Activated CD4-positive, alpha-beta T cell treated with anti-CD3 and anti-CD28 coated beads, Interleukin-10, Interleukin-2, amounts not matched to agents 100 ng/mL and 50 ng/mL, durations not matched to agents 16 hours and 8 hours (primary cell): ENCODE measurements around the gene TUB.

Experiments used
- DNase-seq: peaks from one replicate; pipeline ENCODE4 v3.0.0-alpha.2; 2020

The TUB gene

GRCh38 chr11:8092587-8093424, 11.8 kb downstream of the TUB start:
- peak; percentile 59 for DNase-seq

- no peak for DNase-seq
Measured at GRCh38 chr11:8093931-8094575, 13.0 kb downstream of the TUB start.

- DNase-seq, result no peak
Measured at GRCh38 chr11:8094656-8095055, 13.6 kb downstream of the TUB start.

- DNase-seq, result no peak
Measured at GRCh38 chr11:8095371-8095770, 14.4 kb downstream of the TUB start.

GRCh38 chr11:8095806-8096522, 15.0 kb downstream of the TUB start:
- no peak for DNase-seq

- DNase-seq, result no peak
Measured at GRCh38 chr11:8096575-8096974, 15.6 kb downstream of the TUB start.

- no peak for DNase-seq
Measured at GRCh38 chr11:8097062-8097461, 16.1 kb downstream of the TUB start.

- DNase-seq, result no peak
Measured at GRCh38 chr11:8097468-8097867, 16.5 kb downstream of the TUB start.

GRCh38 chr11:8097926-8098325, 16.9 kb downstream of the TUB start:
- DNase-seq, result no peak

GRCh38 chr11:8098361-8098760, 17.4 kb downstream of the TUB start:
- no peak for DNase-seq

- DNase-seq, result no peak
Measured at GRCh38 chr11:8098879-8099278, 17.9 kb downstream of the TUB start.

- DNase-seq, result peak; percentile 70
Measured at GRCh38 chr11:8099291-8099899, 18.4 kb downstream of the TUB start.

- no peak for DNase-seq
Measured at GRCh38 chr11:8100158-8100557, 19.1 kb downstream of the TUB start.

- no peak for DNase-seq
Measured at GRCh38 chr11:8100605-8101004, 19.6 kb downstream of the TUB start.

GRCh38 chr11:8101421-8101820, 20.4 kb downstream of the TUB start:
- no peak for DNase-seq

GRCh38 chr11:8102296-8102915, 21.4 kb downstream of the TUB start:
- DNase-seq, result no peak

GRCh38 chr11:8102965-8103364, 22.0 kb downstream of the TUB start:
- DNase-seq, result no peak

GRCh38 chr11:8103909-8104308, 22.9 kb downstream of the TUB start:
- DNase-seq, result no peak

GRCh38 chr11:8105133-8105532, 24.1 kb downstream of the TUB start:
- no peak for DNase-seq

GRCh38 chr11:8105666-8106065, 24.7 kb downstream of the TUB start:
- no peak for DNase-seq

GRCh38 chr11:8106679-8107078, 25.7 kb downstream of the TUB start:
- DNase-seq, result no peak

- no peak for DNase-seq
Measured at GRCh38 chr11:8107642-8108041, 26.6 kb downstream of the TUB start.

- no peak for DNase-seq
Measured at GRCh38 chr11:8108421-8108820, 27.4 kb downstream of the TUB start.
